Fibroblast of lung (primary cell): ENCODE data around the gene EFNA5.

Experiments used
- EZH2 ChIP-seq: IDR thresholded peaks from 2 replicates; pipeline ENCODE4 v1.5.1; 2012; ENCODE audit warnings: low read length, control low read depth, mild to moderate bottlenecking; ENCODE audit errors: missing control alignments
- TF ChIP-seq, protein P1 (sequence below), 2 donors: IDR thresholded peaks in 1 of 2; conservative IDR thresholded peaks in 1 of 2; 1 replicate in 1 of 2; 2 replicates in 1 of 2; pipeline ENCODE4 v1.5.1; 2011 to 2012; ENCODE audit warnings: low read length in 2 of 2, control low read depth in 1 of 2, inconsistent platforms in 1 of 2, low read depth in 1 of 2, mild to moderate bottlenecking in 1 of 2

- no peak for TF ChIP-seq EZH2
- TF ChIP-seq, protein P1, sequence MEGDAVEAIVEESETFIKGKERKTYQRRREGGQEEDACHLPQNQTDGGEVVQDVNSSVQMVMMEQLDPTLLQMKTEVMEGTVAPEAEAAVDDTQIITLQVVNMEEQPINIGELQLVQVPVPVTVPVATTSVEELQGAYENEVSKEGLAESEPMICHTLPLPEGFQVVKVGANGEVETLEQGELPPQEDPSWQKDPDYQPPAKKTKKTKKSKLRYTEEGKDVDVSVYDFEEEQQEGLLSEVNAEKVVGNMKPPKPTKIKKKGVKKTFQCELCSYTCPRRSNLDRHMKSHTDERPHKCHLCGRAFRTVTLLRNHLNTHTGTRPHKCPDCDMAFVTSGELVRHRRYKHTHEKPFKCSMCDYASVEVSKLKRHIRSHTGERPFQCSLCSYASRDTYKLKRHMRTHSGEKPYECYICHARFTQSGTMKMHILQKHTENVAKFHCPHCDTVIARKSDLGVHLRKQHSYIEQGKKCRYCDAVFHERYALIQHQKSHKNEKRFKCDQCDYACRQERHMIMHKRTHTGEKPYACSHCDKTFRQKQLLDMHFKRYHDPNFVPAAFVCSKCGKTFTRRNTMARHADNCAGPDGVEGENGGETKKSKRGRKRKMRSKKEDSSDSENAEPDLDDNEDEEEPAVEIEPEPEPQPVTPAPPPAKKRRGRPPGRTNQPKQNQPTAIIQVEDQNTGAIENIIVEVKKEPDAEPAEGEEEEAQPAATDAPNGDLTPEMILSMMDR (conservative IDR thresholded peaks at IDR 0.05 in 1 of 2, IDR thresholded peaks at IDR 0.05 in 1 of 2; ENCODE audit: low read depth in 1 of 2, low read length in 2 of 2), result no peak
Measured at GRCh38 chr5:107636555-107636954, 34.2 kb downstream of the EFNA5 start.
